ENCODE data around the gene ARID5B. TPM values are rescaled to one million over a fixed set of nuclear protein-coding genes. Genes with fewer than 3 reads are reported as not detected.

ARID5B gene
- total RNA-seq, 1 donor from 2014 or later: 55.7 TPM

DNA sequence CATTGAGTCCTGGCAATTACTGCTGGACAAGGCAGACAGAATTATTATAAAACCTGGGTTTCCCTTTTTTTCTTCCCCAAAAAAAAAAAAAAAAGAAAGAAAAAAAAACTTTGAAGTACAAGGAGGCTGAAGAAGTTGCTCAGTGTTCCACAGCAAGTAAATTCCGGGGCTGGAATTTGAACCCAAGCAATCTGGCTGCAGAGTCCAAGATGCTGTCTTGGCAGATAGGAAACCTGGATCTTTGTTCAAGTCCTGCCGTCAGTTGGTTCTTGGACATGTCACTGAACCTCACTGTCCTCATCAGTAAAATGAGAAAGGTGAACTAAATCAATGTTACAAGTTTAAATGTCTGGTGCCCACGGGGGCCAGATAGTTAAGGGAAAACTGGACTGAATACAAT is 35.3 kb downstream of the ARID5B start:
- intact Hi-C loops (cut with micrococcal nuclease): loop anchor here (10.0 kb wide), 1 partner anchor 698 kb away; no protein-coding TSS in a partner anchor

DNA sequence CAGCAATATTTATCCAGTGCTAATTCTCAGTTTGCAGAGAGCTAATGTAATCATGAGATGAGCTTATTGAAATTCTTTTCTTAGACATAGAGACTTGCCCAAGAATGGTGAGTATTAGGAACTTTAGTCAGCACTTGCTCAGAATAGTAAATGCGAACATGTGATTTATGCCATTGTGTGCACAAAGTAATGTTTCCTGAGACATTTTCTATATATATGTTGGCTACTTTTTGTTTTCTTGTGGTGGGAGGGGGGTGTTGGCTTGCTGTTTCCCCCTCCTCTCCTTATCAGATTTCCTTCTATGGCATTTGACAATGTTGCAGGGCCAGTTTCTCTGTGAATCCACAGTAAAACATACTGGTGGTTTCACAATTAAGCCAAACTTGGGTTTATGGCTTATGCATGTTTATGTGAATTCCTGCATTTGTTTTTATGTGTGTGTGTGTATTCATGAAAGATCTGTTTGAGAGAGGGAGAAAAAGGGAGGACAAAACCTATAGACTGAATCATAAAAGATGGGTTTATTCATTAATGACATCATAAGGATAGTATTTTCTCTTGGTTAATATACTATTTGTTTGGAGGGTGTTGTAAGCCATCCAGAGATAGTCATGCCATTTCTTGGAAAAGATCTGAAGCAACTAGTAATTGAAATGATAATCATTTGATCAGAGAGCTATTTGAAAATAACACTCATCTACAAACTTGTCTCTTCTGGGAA is 36.3 kb downstream of the ARID5B start:
- intact Hi-C loops (cut with micrococcal nuclease): loop anchor here (10.0 kb wide), 1 partner anchor 697 kb away; no protein-coding TSS in a partner anchor

- intact Hi-C loops (cut with micrococcal nuclease): loop anchor here (5.0 to 10.0 kb wide), 2 partner anchors 695 to 877 kb away; partner anchors contain the start of gene EGR2
These were observed 38.4 kb downstream of the ARID5B start for GRCh38 chr10:61939902-61940301.

- intact Hi-C loops (cut with micrococcal nuclease): loop anchor here (5.0 kb wide), 1 partner anchor 876 kb away; the partner anchor contains the start of gene EGR2
These were observed 39.7 kb downstream of the ARID5B start for GRCh38 chr10:61941202-61941681.

DNA sequence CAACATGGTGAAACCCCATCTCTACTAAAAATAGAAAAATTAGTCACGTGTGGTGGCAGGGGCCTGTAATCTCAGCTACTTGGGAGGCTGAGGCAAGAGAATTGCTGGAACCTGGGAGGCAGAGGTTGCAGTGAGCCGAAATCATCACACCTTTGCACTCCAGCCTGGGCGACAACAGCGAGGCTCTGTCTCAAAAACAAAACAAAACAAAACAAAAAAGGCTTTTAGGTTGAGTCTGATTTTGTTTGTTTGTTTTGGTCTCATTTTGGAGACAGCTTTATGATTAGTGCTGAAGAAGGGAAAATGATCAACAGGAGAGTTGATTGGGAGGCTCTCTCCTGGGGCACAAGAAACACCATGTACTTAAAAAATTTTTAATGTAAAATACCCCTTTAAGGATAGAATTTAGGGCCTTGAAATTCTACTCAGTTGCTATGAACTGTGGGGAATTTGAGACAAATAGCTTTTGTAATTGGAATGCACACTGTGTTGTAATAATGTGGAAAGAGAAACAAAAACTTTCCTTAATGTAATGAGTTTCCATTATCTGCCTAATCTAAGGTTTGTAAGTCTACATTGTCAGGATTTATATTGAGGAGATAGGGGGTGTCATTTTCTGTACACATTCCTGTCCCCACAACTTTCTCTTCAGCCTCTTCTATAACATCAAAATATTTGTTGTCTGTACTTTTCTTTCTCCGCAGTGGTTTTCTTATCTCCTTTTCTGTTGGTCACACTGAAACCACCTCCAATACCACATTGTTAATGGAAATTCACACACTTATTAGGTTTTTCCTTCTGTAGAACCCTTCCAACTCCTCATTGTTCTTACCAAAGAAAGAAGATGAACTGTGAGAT is 41.3 kb downstream of the ARID5B start:
- intact Hi-C loops (cut with micrococcal nuclease): loop anchor here (1.0 to 5.0 kb wide), 9 partner anchors 9 to 874 kb away; partner anchors contain the start of gene EGR2

DNA sequence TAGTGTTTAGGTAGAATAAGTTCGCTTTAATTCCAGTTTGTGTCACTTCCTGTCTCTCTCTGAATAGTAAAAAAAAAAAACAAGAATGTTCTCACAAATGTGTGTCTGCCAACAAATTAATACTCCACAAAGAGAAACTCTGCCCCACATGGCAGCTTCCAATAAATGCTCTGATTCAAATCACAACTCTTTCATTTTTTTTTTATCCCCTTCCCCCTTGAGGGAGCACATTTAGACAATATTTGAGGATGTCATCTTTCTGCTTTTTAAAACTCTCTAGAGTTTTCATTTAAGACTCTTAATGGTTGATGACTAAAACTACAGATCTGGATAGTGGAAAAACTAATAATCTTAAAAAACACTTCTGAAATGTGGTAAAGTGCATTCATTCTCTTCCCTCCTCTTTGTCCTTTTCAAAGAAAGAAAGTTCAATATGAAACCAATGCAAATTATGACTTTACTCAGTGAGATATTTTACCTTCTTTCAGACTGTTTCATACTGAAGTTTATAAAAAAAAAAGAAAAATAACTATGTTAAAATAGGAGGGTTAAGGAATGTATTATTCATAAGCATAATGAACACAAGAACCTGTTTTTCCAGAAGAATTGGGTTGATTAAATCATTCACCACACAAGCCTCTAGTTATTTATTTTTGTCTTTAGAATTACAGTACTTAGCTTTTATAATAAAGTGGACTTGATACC is 42.3 kb downstream of the ARID5B start:
- intact Hi-C loops (cut with micrococcal nuclease): loop anchor here (1.0 to 5.0 kb wide), 9 partner anchors 10 to 873 kb away; partner anchors contain the start of gene EGR2

GRCh38 chr10:61944410-61945147 is 43.1 kb downstream of the ARID5B start:
- intact Hi-C loops (cut with micrococcal nuclease): loop anchor here (5.0 kb wide), 1 partner anchor 873 kb away; the partner anchor contains the start of gene EGR2

GRCh38 chr10:61949687-61950086 is 48.2 kb downstream of the ARID5B start:
- intact Hi-C loops (cut with micrococcal nuclease): no loop called here

GRCh38 chr10:61950449-61951143 is 49.1 kb downstream of the ARID5B start:
- intact Hi-C loops (cut with micrococcal nuclease): no loop called here

- intact Hi-C loops (cut with micrococcal nuclease): no loop called here
These were observed 49.6 kb downstream of the ARID5B start for GRCh38 chr10:61951144-61951483.

- intact Hi-C loops (cut with micrococcal nuclease): no loop called here
These were observed 50.7 kb downstream of the ARID5B start for GRCh38 chr10:61952028-61952674.

GRCh38 chr10:61953183-61953582 is 51.7 kb downstream of the ARID5B start:
- intact Hi-C loops (cut with micrococcal nuclease): no loop called here

DNA sequence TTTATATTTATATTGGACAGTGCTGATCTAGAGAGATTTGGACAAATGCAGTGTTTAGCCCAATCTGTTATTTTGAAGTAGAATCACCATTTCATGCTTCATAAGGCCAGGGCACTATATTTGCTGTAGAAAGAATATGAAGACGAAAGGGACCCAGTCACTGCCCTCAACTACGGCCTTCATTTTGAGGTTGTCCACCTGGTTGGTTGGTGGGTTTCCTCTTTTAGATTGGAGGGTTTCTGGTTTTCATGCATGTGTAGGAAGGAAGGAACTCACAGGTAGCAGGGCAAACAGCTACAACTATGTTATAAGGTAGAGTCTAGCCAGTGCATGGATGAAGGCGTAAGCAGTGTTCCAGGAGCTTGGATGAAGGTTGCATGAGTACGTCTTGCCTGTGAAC is 56.3 kb downstream of the ARID5B start:
- intact Hi-C loops (cut with micrococcal nuclease): no loop called here

DNA sequence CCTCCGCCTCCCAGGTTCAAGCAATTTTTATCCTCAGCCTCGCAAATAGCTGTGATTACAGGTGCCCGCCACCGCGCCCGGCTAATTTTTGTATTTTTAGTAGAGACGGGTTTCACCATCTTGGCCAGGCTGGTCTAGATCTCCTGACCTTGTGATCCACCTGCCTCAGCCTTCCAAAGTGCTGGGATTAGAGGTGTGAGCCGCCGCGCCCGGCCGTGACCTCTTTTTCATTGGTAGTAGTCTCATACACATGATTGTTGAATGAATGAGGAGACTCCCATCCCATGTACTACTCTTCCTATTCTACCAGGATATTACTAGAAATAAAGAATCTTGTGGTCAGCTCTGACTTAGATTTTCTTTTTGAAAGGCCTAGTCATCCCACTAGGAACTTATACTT is 56.8 kb downstream of the ARID5B start:
- intact Hi-C loops (cut with micrococcal nuclease): no loop called here

GRCh38 chr10:61958805-61959204 is 57.3 kb downstream of the ARID5B start:
- intact Hi-C loops (cut with micrococcal nuclease): no loop called here

- intact Hi-C loops (cut with micrococcal nuclease): loop anchor here (1.0 to 2.0 kb wide), 2 partner anchors 17 to 29 kb away; no protein-coding TSS in a partner anchor
These were observed 58.3 kb downstream of the ARID5B start for GRCh38 chr10:61959814-61960213.

GRCh38 chr10:61960396-61961120 is 59.1 kb downstream of the ARID5B start:
- intact Hi-C loops (cut with micrococcal nuclease): loop anchor here (1.0 to 2.0 kb wide), 3 partner anchors 17 to 32 kb away; no protein-coding TSS in a partner anchor

DNA sequence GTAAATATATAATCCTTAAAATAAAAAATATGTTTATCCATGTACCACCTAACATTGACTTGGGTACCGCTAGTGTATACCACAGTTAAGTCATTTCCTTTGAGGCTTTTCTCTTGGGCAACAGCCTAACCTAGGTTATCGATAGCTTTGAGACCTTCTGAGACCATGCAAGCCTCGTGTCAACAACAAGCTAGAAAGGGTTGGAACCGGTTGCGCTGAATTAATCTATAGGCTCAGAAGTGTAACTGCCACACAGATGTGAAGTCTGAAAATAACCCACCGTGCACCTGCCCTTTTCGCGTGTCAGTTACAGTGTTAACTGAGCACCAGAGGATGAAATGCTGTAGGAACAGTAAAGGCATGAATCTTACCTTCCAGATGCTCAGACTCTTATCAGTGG is 59.8 kb downstream of the ARID5B start:
- intact Hi-C loops (cut with micrococcal nuclease): loop anchor here (1.0 to 2.0 kb wide), 2 partner anchors 28 to 31 kb away; no protein-coding TSS in a partner anchor

DNA sequence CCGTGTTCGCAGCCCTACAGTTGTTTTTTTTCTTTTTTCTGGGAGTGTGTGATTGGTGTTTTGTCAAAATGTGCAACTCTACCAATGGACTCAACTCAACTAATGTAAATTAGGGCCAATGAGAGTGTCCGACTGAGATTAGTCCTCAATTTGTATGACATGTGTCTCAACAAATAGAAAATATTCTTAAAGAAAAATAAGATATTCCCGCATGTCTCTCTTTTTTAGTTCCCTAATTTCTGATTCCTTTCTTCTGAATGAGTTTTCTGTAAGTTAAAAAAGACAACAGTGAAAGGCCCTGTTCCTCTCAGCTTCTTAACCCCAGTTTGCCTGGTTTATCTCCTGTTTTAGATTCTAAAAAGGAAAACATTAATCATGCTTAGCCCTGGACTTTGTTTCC is 61.5 kb downstream of the ARID5B start:
- intact Hi-C loops (cut with micrococcal nuclease): no loop called here
